ENCODE measurements around the gene HAO2. TPM values are rescaled to one million over a fixed set of nuclear protein-coding genes. Genes with fewer than 3 reads are reported as not detected.

Gene HAO2
- not detected for total RNA-seq
- polyA plus RNA-seq, result not detected

DNA sequence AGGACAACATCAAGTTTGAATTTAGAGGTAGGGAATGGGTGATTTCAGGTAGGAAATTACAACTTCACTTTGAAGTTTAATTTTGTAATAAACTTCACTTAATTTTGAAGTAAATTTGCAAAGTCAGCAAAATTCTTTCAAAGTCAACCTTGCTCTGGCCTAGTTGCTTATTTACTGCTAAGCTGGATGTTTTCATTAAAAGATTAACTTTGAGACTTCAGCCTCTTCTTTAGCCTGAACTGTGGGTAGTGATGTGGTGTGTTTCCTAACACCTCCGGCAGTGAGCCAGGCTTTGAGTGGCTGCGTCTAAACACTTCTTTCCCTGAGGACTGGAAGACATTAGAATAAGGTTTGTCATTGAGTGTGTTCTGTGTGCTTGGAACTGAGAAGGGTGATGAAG lies at the start of gene HAO2:
HAO2 (plus strand) TSS at position 232 of the 400 bp plus-strand sequence. CDS start 12,301 bp downstream, outside the sequence.
- DNase-seq (no peak), ATAC-seq (ENCODE audit: low read depth in 2 of 2) (no peak)
- Histone ChIP-seq H3K36me3 (ENCODE audit: control insufficient read depth, insufficient read depth, low read length) (no peaks in the 10 kb centered on the region), H3K4me3 (ENCODE audit: low read depth, low read length) (no peak within 1 kb of the TSS), H3K27me3 (ENCODE audit: control insufficient read depth, insufficient read depth, low read length) (no peaks in the 10 kb centered on the region), H3K27ac (ENCODE audit: insufficient read depth, low read length, poor library complexity, severe bottlenecking) (no peak within 1 kb of the TSS), H3K4me1 (ENCODE audit: control insufficient read depth, insufficient read depth, low read length, poor library complexity, severe bottlenecking) (no peaks in the 10 kb centered on the region), H3K9me3 (ENCODE audit: control insufficient read depth in 2 of 2, low read length in 2 of 2) (no peaks in the 10 kb centered on the region)
- peaks cover 22% of the 10 kb centered on the region for H3K27me3 Mint-ChIP-seq
- peak within 1 kb of the TSS in 1 of 4 donors; percentile 38 for H3K4me3 Mint-ChIP-seq
- H3K36me3 Mint-ChIP-seq, result no peaks in the 10 kb centered on the region
- no peaks in the 10 kb centered on the region for H3K4me1 Mint-ChIP-seq
- H3K27ac Mint-ChIP-seq, result no peak within 1 kb of the TSS
- peaks cover 0 to 6% (median 0%) of the 10 kb centered on the region in 7 donors for H3K9me3 Mint-ChIP-seq

DNA sequence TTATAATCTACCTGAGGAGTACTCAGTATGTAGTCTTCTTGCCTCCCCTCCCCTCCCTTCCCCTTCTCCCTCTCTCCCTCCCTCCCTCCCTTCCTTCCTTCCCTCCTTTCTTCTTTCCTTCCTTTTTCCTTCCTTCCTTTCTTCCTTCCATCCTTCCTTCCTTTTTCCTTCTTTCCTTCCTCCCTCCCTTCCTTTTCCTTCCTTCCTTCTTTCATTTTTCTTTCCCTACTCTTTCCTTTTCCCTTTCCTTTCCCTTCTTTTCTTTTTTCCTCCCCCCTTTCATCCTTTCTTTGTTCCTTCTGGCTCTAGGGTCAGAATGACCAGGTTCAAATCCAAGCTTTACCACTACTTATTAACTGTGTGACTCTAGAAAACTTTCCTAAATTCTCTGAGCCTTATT lies 48.5 kb upstream of the HAO2 start:
- Mint-ChIP-seq H3K4me1 (peaks cover 0 to 2% (median 0%) of the 10 kb centered on the region in 4 donors), H3K36me3 (no peaks in the 10 kb centered on the region), H3K4me3 (no peak overlapping the region), H3K27me3 (peaks cover 4% of the 10 kb centered on the region), H3K9me3 (peaks cover 0 to 2% (median 0%) of the 10 kb centered on the region in 7 donors), H3K27ac (no peak overlapping the region)
- H3K4me3 ChIP-seq (ENCODE audit: low read depth, low read length), result no peak overlapping the region
- ATAC-seq (ENCODE audit: low read depth in 2 of 2) (no peak), DNase-seq (no peak)
- no peaks in the 10 kb centered on the region for H3K4me1 ChIP-seq (ENCODE audit: control insufficient read depth, insufficient read depth, low read length, poor library complexity, severe bottlenecking)
- no peaks in the 10 kb centered on the region for H3K27me3 ChIP-seq (ENCODE audit: control insufficient read depth, insufficient read depth, low read length)
- no peak overlapping the region for H3K27ac ChIP-seq (ENCODE audit: insufficient read depth, low read length, poor library complexity, severe bottlenecking)
- no peaks in the 10 kb centered on the region for H3K36me3 ChIP-seq (ENCODE audit: control insufficient read depth, insufficient read depth, low read length)
- H3K9me3 ChIP-seq (ENCODE audit: control insufficient read depth in 2 of 2, low read length in 2 of 2), result no peaks in the 10 kb centered on the region

DNA sequence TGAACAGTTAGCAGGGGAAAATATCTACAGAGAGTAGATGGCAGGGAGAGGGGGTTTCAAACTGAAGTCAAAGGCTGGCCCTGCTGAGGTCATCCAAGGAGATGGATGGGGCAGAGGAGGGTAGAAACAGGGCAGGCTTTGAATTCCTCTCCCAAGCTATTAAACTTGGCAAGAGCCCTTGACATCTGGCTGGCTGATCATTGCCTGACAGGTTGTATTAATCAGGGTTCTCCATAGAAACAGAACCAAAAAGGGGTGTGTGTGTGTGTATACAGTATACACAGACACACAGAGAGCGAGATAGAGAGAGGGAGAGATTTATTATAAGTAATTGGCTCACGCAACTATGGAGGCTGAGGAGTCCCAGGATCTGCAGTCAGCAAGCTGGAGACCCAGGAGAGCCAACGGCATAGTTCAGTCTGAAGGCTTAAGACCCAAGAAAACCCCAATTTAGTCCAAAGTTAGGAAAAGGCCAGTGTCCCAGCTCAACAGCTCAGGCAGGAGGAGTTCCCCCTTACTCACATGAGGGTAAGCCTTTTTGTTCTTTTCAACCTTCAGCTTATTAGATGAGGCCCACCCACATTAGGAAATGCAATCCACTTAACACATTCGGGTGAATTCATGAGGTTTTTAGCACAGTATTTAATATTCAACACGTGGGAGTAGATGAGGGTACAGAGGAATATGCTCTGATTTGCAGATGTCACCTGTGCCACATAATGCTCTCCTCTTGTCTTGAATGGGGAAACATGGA lies 46.7 kb upstream of the HAO2 start:
- ATAC-seq (ENCODE audit: low read depth in 2 of 2), result no peak
- H3K4me3 Mint-ChIP-seq, result no peak overlapping the region
- H3K36me3 ChIP-seq (ENCODE audit: control insufficient read depth, insufficient read depth, low read length), result no peaks in the 10 kb centered on the region
- H3K4me3 ChIP-seq (ENCODE audit: low read depth, low read length), result no peak overlapping the region
- H3K4me1 ChIP-seq (ENCODE audit: control insufficient read depth, insufficient read depth, low read length, poor library complexity, severe bottlenecking), result no peaks in the 10 kb centered on the region
- no peak overlapping the region for H3K27ac ChIP-seq (ENCODE audit: insufficient read depth, low read length, poor library complexity, severe bottlenecking)
- peaks cover 7% of the 10 kb centered on the region for H3K27me3 ChIP-seq (ENCODE audit: control insufficient read depth, insufficient read depth, low read length)
- H3K36me3 Mint-ChIP-seq, result no peaks in the 10 kb centered on the region
- no peak overlapping the region for H3K27ac Mint-ChIP-seq
- H3K4me1 Mint-ChIP-seq, result peaks cover 0 to 6% (median 1%) of the 10 kb centered on the region in 4 donors
- H3K9me3 ChIP-seq (ENCODE audit: control insufficient read depth in 2 of 2, low read length in 2 of 2), result no peaks in the 10 kb centered on the region
- H3K9me3 Mint-ChIP-seq, result peaks cover 0 to 2% (median 0%) of the 10 kb centered on the region in 7 donors
- peaks cover 10% of the 10 kb centered on the region for H3K27me3 Mint-ChIP-seq
- DNase-seq, result no peak

- H3K9me3 ChIP-seq (ENCODE audit: control insufficient read depth in 2 of 2, low read length in 2 of 2), result no peaks in the 10 kb centered on the region
- Mint-ChIP-seq H3K36me3 (no peaks in the 10 kb centered on the region), H3K4me1 (peaks cover 0 to 18% (median 10%) of the 10 kb centered on the region in 4 donors), H3K9me3 (peaks cover 0 to 2% (median 0%) of the 10 kb centered on the region in 7 donors), H3K27me3 (peaks cover 17% of the 10 kb centered on the region), H3K4me3 (no peak overlapping the region), H3K27ac (no peak overlapping the region)
- H3K4me1 ChIP-seq (ENCODE audit: control insufficient read depth, insufficient read depth, low read length, poor library complexity, severe bottlenecking), result peaks cover 4% of the 10 kb centered on the region
- no peak overlapping the region for H3K4me3 ChIP-seq (ENCODE audit: low read depth, low read length)
- peaks cover 7% of the 10 kb centered on the region for H3K27me3 ChIP-seq (ENCODE audit: control insufficient read depth, insufficient read depth, low read length)
- DNase-seq (peak in 1 of 3 donors; percentile 43), ATAC-seq (ENCODE audit: low read depth in 2 of 2) (peak; percentile 32 to 48)
- H3K27ac ChIP-seq (ENCODE audit: insufficient read depth, low read length, poor library complexity, severe bottlenecking), result no peak overlapping the region
- H3K36me3 ChIP-seq (ENCODE audit: control insufficient read depth, insufficient read depth, low read length), result no peaks in the 10 kb centered on the region
Measured at GRCh38 chr1:119323216-119323982, 45.2 kb upstream of the HAO2 start.

DNA sequence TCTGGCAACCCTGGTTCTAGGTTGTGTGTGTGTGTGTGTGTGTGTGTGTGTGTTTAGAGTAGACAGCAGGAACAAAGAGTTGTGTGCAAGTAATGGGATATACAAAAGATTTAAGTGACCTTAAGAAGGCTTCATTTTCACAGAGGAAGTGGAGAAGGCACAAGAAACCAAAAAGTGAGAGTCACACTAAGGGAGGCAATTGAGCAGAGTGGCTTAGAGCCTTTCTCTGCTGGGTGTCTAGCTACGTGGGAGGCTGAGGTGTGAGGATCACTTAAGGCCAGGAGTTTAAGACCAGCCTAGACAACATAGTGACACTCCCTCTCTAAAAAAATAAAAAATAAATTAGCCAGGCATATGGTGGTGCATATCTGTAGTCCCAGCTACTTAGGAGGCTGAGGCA lies 44.4 kb upstream of the HAO2 start:
- no peak overlapping the region for H3K4me3 Mint-ChIP-seq
- ATAC-seq (ENCODE audit: low read depth in 2 of 2), result no peak
- DNase-seq, result no peak
- H3K27me3 Mint-ChIP-seq, result peaks cover 17% of the 10 kb centered on the region
- Histone ChIP-seq H3K27me3 (ENCODE audit: control insufficient read depth, insufficient read depth, low read length) (peaks cover 7% of the 10 kb centered on the region), H3K4me1 (ENCODE audit: control insufficient read depth, insufficient read depth, low read length, poor library complexity, severe bottlenecking) (peaks cover 4% of the 10 kb centered on the region), H3K4me3 (ENCODE audit: low read depth, low read length) (no peak overlapping the region), H3K36me3 (ENCODE audit: control insufficient read depth, insufficient read depth, low read length) (no peaks in the 10 kb centered on the region), H3K9me3 (ENCODE audit: control insufficient read depth in 2 of 2, low read length in 2 of 2) (no peaks in the 10 kb centered on the region), H3K27ac (ENCODE audit: insufficient read depth, low read length, poor library complexity, severe bottlenecking) (no peak overlapping the region)
- peaks cover 0 to 18% (median 10%) of the 10 kb centered on the region in 4 donors for H3K4me1 Mint-ChIP-seq
- no peak overlapping the region for H3K27ac Mint-ChIP-seq
- peaks cover 0 to 2% (median 0%) of the 10 kb centered on the region in 7 donors for H3K9me3 Mint-ChIP-seq
- H3K36me3 Mint-ChIP-seq, result no peaks in the 10 kb centered on the region

- H3K9me3 ChIP-seq (ENCODE audit: control insufficient read depth in 2 of 2, low read length in 2 of 2), result no peaks in the 10 kb centered on the region
- Mint-ChIP-seq H3K9me3 (peaks cover 0 to 2% (median 0%) of the 10 kb centered on the region in 7 donors), H3K27me3 (peaks cover 13% of the 10 kb centered on the region), H3K4me1 (peaks cover 0 to 18% (median 10%) of the 10 kb centered on the region in 4 donors), H3K36me3 (no peaks in the 10 kb centered on the region), H3K27ac (no peak overlapping the region), H3K4me3 (peak overlapping the region in 3 of 4 donors; percentile 36 to 92 (median 77))
- H3K4me1 ChIP-seq (ENCODE audit: control insufficient read depth, insufficient read depth, low read length, poor library complexity, severe bottlenecking), result peaks cover 4% of the 10 kb centered on the region
- DNase-seq, result no peak
- no peaks in the 10 kb centered on the region for H3K36me3 ChIP-seq (ENCODE audit: control insufficient read depth, insufficient read depth, low read length)
- no peak overlapping the region for H3K4me3 ChIP-seq (ENCODE audit: low read depth, low read length)
- H3K27ac ChIP-seq (ENCODE audit: insufficient read depth, low read length, poor library complexity, severe bottlenecking), result no peak overlapping the region
- peaks cover 8% of the 10 kb centered on the region for H3K27me3 ChIP-seq (ENCODE audit: control insufficient read depth, insufficient read depth, low read length)
- no peak for ATAC-seq (ENCODE audit: low read depth in 2 of 2)
Measured at GRCh38 chr1:119326251-119326650, 42.3 kb upstream of the HAO2 start.

DNA sequence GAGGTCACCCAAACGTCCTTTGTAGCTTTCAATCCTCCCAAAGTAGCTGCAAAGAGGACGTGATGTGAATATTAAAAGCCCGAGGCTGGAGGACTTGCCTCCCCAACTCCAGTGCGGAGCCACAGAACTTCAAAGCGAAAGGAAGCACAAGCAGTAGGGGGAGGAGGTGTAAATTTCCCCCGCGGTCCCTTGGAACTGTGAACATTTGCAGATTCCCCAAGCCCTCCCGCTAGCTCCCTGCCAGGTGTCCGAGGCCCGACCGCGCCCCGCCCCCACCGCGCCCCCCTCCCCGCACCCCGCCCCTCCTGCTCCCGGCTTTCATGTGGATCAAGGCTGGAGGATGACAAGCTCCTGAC lies 41.5 kb upstream of the HAO2 start:
- Histone ChIP-seq H3K27ac (ENCODE audit: insufficient read depth, low read length, poor library complexity, severe bottlenecking) (no peak overlapping the region), H3K36me3 (ENCODE audit: control insufficient read depth, insufficient read depth, low read length) (no peaks in the 10 kb centered on the region), H3K27me3 (ENCODE audit: control insufficient read depth, insufficient read depth, low read length) (peaks cover 8% of the 10 kb centered on the region), H3K9me3 (ENCODE audit: control insufficient read depth in 2 of 2, low read length in 2 of 2) (no peaks in the 10 kb centered on the region), H3K4me3 (ENCODE audit: low read depth, low read length) (peak overlapping the region; percentile 51), H3K4me1 (ENCODE audit: control insufficient read depth, insufficient read depth, low read length, poor library complexity, severe bottlenecking) (peaks cover 4% of the 10 kb centered on the region)
- peaks cover 18% of the 10 kb centered on the region for H3K27me3 Mint-ChIP-seq
- peak overlapping the region in 1 of 3 donors; percentile 62 for H3K27ac Mint-ChIP-seq
- H3K4me1 Mint-ChIP-seq, result peaks cover 0 to 18% (median 10%) of the 10 kb centered on the region in 4 donors
- peaks cover 0 to 2% (median 0%) of the 10 kb centered on the region in 7 donors for H3K9me3 Mint-ChIP-seq
- DNase-seq (peak in 1 of 3 donors; percentile 14), ATAC-seq (ENCODE audit: low read depth in 2 of 2) (no peak)
- peak overlapping the region; percentile 70 to 92 (median 81) for H3K4me3 Mint-ChIP-seq
- H3K36me3 Mint-ChIP-seq, result no peaks in the 10 kb centered on the region
